HUES64 (cell line): ENCODE measurements around the gene C16orf96. TPM values are rescaled to one million over a fixed set of nuclear protein-coding genes. Genes with fewer than 3 reads are reported as not detected.

Experiments used
- H3K27ac ChIP-seq: 2 replicates; pipeline ENCODE4 v1.7.0; 2013; ENCODE audit warnings: low read depth, low read length, inconsistent platforms
- H3K27me3 ChIP-seq: 2 replicates; pipeline ENCODE4 v1.6.1; 2013; ENCODE audit warnings: mild to moderate bottlenecking, low read length; ENCODE audit not compliant: insufficient read depth
- H3K36me3 ChIP-seq: 2 replicates; pipeline ENCODE4 v1.6.1; 2013; ENCODE audit warnings: mild to moderate bottlenecking, low read length; ENCODE audit not compliant: insufficient read depth
- H3K4me1 ChIP-seq: 2 replicates; pipeline ENCODE4 v1.6.1; 2013; ENCODE audit warnings: mild to moderate bottlenecking, low read length, moderate library complexity; ENCODE audit not compliant: insufficient read depth
- H3K4me3 ChIP-seq: 2 replicates; pipeline ENCODE4 v1.5.1; 2013; ENCODE audit warnings: mild to moderate bottlenecking, low read length, moderate library complexity
- H3K9ac ChIP-seq: 2 replicates; pipeline ENCODE4 v1.6.1; 2013; ENCODE audit warnings: mild to moderate bottlenecking, low read depth, low read length
- H3K9me3 ChIP-seq: 2 replicates; pipeline ENCODE4 v1.6.1; 2013; ENCODE audit warnings: low read depth, low read length; ENCODE audit not compliant: insufficient read depth
- WGBS: fragments of 150-250, 120-280 bp; methylation state at CpG from one replicate; pipeline ENCODE4 v1.1.7; 2013; ENCODE audit warnings: missing lambda C conversion rate; 5-methylcytosine and 5-hydroxymethylcytosine counted together
- polyA plus RNA-seq, 2 experiments: library from polyadenylated mRNA; stranded (reverse); fragments of 50-300 nt; gene quantifications; one replicate each; pipeline ENCODE4 v1.2.3, GENCODE V29; 2013

Gene C16orf96
- polyA plus RNA-seq (2013, experiment 1 of 2): 0.45 TPM
- 0.89 TPM for polyA plus RNA-seq (2013, experiment 2 of 2)

GRCh38 chr16:4556112-4556511, at the start of gene C16orf96:
TSS of gene C16orf96 (plus strand) at chr16:4556340. CDS start at chr16:4556490, 150 bp downstream.
- no peaks in the 10 kb centered on the region for H3K36me3 ChIP-seq
- no peak within 1 kb of the TSS for H3K4me3 ChIP-seq
- no peaks in the 10 kb centered on the region for H3K4me1 ChIP-seq
- no peaks in the 10 kb centered on the region for H3K27me3 ChIP-seq
- H3K9ac ChIP-seq: no peak within 1 kb of the TSS
- no peaks in the 10 kb centered on the region for H3K9me3 ChIP-seq
- H3K27ac ChIP-seq: no peak within 1 kb of the TSS
- WGBS: 89% methylated on average over 4 of the region's 4 CpGs

DNA sequence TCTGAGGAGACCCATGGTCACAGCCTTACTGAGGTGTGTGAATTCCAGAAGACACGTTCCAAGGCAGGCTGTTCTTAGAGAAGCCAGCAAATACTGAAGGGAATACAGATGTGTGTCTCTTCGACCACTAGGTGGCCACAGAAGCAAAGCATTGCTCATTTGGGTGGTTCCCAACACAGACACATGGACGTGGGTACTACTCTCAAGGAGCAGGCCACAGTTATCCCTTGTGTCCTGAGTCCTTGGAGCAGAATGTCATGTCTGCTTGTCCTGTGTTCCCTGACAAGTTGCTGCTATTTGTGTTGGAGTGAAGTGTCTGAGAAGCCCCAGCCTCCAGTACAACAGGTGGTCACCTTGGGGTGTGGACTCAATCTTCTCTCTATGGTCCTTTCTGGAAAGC, 49.7 kb upstream of the C16orf96 start:
- WGBS: 28% methylated on average over 3 of the region's 3 CpGs
- Histone ChIP-seq H3K4me1 (peaks cover 3% of the 10 kb centered on the region; the same call in 1 of the 2 replicates), H3K36me3 (peaks cover 37% of the 10 kb centered on the region)

DNA sequence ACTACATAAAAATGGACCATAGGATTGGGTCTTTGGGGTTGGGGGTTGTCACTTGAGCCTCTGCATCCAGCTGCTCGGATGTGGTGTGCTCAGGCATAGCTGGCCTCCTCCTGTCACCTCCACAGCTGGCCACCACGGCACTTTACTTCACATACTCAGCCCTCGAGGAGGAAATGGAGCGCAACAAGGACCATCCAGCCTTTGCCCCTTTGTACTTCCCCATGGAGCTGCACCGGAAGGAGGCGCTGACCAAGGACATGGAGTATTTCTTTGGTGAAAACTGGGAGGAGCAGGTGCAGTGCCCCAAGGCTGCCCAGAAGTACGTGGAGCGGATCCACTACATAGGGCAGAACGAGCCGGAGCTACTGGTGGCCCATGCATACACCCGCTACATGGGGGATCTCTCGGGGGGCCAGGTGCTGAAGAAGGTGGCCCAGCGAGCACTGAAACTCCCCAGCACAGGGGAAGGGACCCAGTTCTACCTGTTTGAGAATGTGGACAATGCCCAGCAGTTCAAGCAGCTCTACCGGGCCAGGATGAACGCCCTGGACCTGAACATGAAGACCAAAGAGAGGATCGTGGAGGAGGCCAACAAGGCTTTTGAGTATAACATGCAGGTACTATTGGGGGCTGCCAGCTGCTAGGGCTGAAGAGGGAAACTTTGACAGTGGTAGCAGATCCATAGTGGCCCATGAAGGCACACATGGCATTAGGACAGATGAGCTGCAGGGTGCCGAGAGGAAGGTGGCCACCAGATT, 48.4 kb upstream of the C16orf96 start:
- H3K4me1 ChIP-seq: no peaks in the 10 kb centered on the region
- no peak overlapping the region for H3K4me3 ChIP-seq
- no peak overlapping the region for H3K27ac ChIP-seq
- no peaks in the 10 kb centered on the region for H3K9me3 ChIP-seq
- H3K36me3 ChIP-seq: peaks cover 48% of the 10 kb centered on the region
- no peaks in the 10 kb centered on the region for H3K27me3 ChIP-seq
- H3K9ac ChIP-seq: no peak overlapping the region
- 96% methylated on average over 17 of the region's 17 CpGs for WGBS

More for the DNA sequence above, 49.7 kb upstream of the C16orf96 start:
- H3K9ac ChIP-seq: no peak overlapping the region
- H3K27ac ChIP-seq: no peak overlapping the region
- no peaks in the 10 kb centered on the region for H3K27me3 ChIP-seq
- no peak overlapping the region for H3K4me3 ChIP-seq
- H3K9me3 ChIP-seq: no peaks in the 10 kb centered on the region

DNA sequence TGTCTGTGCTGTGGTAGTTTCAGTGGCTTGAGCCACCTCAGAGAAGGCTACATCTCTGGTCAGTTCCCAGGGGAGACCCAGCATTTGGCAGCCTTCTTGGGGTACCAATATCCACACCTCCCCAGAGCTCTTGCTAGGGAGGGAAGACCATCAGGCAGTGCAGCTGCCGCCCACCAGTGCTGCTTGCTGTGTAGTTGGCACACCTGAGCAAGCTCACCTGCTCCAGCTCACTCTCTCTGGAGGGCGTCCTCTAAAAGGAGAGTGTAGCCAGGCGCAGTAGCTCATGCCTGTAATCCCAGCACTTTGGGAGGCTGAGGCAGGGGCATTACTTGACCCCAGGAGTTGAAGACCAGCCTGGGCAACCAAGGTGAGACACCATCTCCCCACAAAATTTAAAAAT, 47.3 kb upstream of the C16orf96 start:
- Histone ChIP-seq H3K27me3 (no peaks in the 10 kb centered on the region), H3K9ac (no peak overlapping the region), H3K4me3 (no peak overlapping the region), H3K36me3 (peaks cover 54% of the 10 kb centered on the region), H3K9me3 (no peaks in the 10 kb centered on the region), H3K4me1 (no peaks in the 10 kb centered on the region), H3K27ac (no peak overlapping the region)
- WGBS: 97% methylated on average over 3 of the region's 3 CpGs

DNA sequence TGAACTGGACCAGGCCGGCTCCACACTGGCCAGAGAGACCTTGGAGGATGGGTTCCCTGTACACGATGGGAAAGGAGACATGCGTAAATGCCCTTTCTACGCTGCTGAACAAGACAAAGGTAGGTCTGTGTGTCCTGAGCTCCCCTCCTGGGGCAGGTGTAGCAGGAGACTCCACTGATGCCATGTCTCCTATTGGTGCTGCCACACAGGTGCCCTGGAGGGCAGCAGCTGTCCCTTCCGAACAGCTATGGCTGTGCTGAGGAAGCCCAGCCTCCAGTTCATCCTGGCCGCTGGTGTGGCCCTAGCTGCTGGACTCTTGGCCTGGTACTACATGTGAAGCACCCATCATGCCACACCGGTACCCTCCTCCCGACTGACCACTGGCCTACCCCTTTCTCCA, 46.7 kb upstream of the C16orf96 start:
- H3K27ac ChIP-seq: no peak overlapping the region
- H3K36me3 ChIP-seq: peaks cover 57% of the 10 kb centered on the region
- H3K4me3 ChIP-seq: no peak overlapping the region
- no peaks in the 10 kb centered on the region for H3K9me3 ChIP-seq
- H3K9ac ChIP-seq: no peak overlapping the region
- no peaks in the 10 kb centered on the region for H3K27me3 ChIP-seq
- no peaks in the 10 kb centered on the region for H3K4me1 ChIP-seq
- 93% methylated on average over 8 of the region's 8 CpGs for WGBS

DNA sequence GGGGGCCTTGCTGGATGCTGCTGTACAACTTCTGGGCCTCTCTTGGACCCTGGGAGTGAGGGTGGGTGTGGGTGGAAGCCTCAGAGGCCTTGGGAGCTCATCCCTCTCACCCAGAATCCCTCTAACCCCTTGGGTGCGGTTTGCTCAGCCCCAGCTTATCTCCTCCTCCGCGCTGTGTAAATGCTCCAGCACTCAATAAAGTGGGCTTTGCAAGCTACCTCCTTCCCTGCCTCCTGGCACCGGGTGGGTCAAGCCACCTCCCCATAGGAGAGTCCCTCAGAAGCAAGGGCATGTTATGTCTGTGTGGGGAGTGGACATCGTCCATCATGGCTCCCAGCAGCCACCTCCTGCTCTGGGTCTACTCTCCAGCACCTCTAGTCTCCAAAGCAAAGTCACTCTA, 46.0 kb upstream of the C16orf96 start:
- H3K27me3 ChIP-seq: no peaks in the 10 kb centered on the region
- no peak overlapping the region for H3K4me3 ChIP-seq
- peaks cover 57% of the 10 kb centered on the region for H3K36me3 ChIP-seq
- H3K9me3 ChIP-seq: no peaks in the 10 kb centered on the region
- no peak overlapping the region for H3K9ac ChIP-seq
- no peak overlapping the region for H3K27ac ChIP-seq
- WGBS: 78% methylated on average over 5 of the region's 5 CpGs
- 0 out of 2 replicates have a peak, but pooled peaks cover 4% of the 10 kb centered on the region for H3K4me1 ChIP-seq

GRCh38 chr16:4510747-4511426, 45.3 kb upstream of the C16orf96 start:
- Histone ChIP-seq H3K27ac (no peak overlapping the region), H3K36me3 (peaks cover 57% of the 10 kb centered on the region), H3K9ac (no peak overlapping the region), H3K4me3 (no peak overlapping the region), H3K4me1 (0 out of 2 replicates have a peak, but pooled peaks cover 5% of the 10 kb centered on the region), H3K27me3 (no peaks in the 10 kb centered on the region), H3K9me3 (no peaks in the 10 kb centered on the region)
- WGBS: 92% methylated on average over 14 of the region's 14 CpGs

- WGBS: 67% methylated on average over 9 of the region's 9 CpGs
- no peak overlapping the region for H3K4me3 ChIP-seq
- no peak overlapping the region for H3K9ac ChIP-seq
- 0 out of 2 replicates have a peak, but pooled peaks cover 5% of the 10 kb centered on the region for H3K4me1 ChIP-seq
- peaks cover 57% of the 10 kb centered on the region for H3K36me3 ChIP-seq
- H3K27me3 ChIP-seq: no peaks in the 10 kb centered on the region
- H3K9me3 ChIP-seq: no peaks in the 10 kb centered on the region
- no peak overlapping the region for H3K27ac ChIP-seq
Observed at GRCh38 chr16:4511441-4512082, 44.6 kb upstream of the C16orf96 start.

GRCh38 chr16:4512473-4512872, 43.7 kb upstream of the C16orf96 start:
- peaks cover 56% of the 10 kb centered on the region for H3K36me3 ChIP-seq
- 0 out of 2 replicates have a peak, but pooled peaks cover 5% of the 10 kb centered on the region for H3K4me1 ChIP-seq
- no peak overlapping the region for H3K27ac ChIP-seq
- WGBS: 92% methylated on average over 10 of the region's 10 CpGs
- no peaks in the 10 kb centered on the region for H3K27me3 ChIP-seq
- no peak overlapping the region for H3K4me3 ChIP-seq
- H3K9ac ChIP-seq: no peak overlapping the region
- H3K9me3 ChIP-seq: no peaks in the 10 kb centered on the region

- 95% methylated on average over 19 of the region's 19 CpGs for WGBS
- Histone ChIP-seq H3K36me3 (peaks cover 48% of the 10 kb centered on the region), H3K27ac (no peak overlapping the region), H3K4me3 (no peak overlapping the region), H3K9ac (no peak overlapping the region), H3K27me3 (no peaks in the 10 kb centered on the region), H3K9me3 (no peaks in the 10 kb centered on the region), H3K4me1 (0 out of 2 replicates have a peak, but pooled peaks cover 5% of the 10 kb centered on the region)
Observed at GRCh38 chr16:4513086-4513860, 42.9 kb upstream of the C16orf96 start.
